BJ (cell line): ENCODE measurements around the gene SRGAP1. TPM values are rescaled to one million over a fixed set of nuclear protein-coding genes. Genes with fewer than 3 reads are reported as not detected.

Source experiments
- CTCF ChIA-PET: fragments of 350-600 bp; formaldehyde crosslinking; extraction: SDS; loops from one replicate; lab custom pipeline; 2021; ENCODE audit warnings: antibody characterized with exemption, inconsistent platforms; lab: Yijun Ruan, JAX
- POLR2A ChIA-PET: fragments of 300-600 bp; sonication (Branson Sonifier 250); formaldehyde crosslinking; extraction: SDS; loops from one replicate; lab custom pipeline; 2021; ENCODE audit warnings: antibody characterized with exemption; lab: Charles Lee
- DNase-seq: peaks from one replicate; pipeline ENCODE4 v3.0.0-alpha.2; 2011; ENCODE audit warnings: low read depth
- H3K27me3 ChIP-seq: 2 replicates; pipeline ENCODE4 v1.6.0; 2011; ENCODE audit warnings: low read length; ENCODE audit not compliant: control insufficient read depth, insufficient read depth
- H3K36me3 ChIP-seq: 2 replicates; pipeline ENCODE4 v1.5.1; 2011; ENCODE audit warnings: low read length; ENCODE audit not compliant: control insufficient read depth, insufficient read depth
- H3K4me3 ChIP-seq: 2 replicates; pipeline ENCODE4 v1.5.1; 2011; ENCODE audit warnings: low read depth, mild to moderate bottlenecking, control low read depth, low read length
- polyA plus RNA-seq: library from polyadenylated mRNA; depleted of rRNA; stranded (reverse); fragments of >200 nt; gene quantifications from 2 replicates; pipeline ENCODE4 v1.2.3, GENCODE V29; 2011
- TF ChIP-seq, protein P1 (sequence below): IDR thresholded peaks from 2 replicates; pipeline ENCODE4 v1.5.1; 2011; ENCODE audit warnings: low read depth, mild to moderate bottlenecking, control low read depth, inconsistent platforms, low read length, moderate library complexity; ENCODE audit not compliant: insufficient read depth

SRGAP1 gene
- polyA plus RNA-seq, 1 experiment = 15.7 TPM

- POLR2A ChIA-PET = interaction anchor here (0.6 kb wide), 1 partner anchor 1077 kb away, joined by 4 read pairs; no protein-coding TSS in a partner anchor
Observed at GRCh38 chr12:63846238-63846967, 1.9 kb downstream of the SRGAP1 start.

GRCh38 chr12:63848450-63848849 lies 4.0 kb downstream of the SRGAP1 start:
- DNase-seq = no peak
- H3K36me3 ChIP-seq = no peaks in the 10 kb centered on the region
- TF ChIP-seq, protein P1, sequence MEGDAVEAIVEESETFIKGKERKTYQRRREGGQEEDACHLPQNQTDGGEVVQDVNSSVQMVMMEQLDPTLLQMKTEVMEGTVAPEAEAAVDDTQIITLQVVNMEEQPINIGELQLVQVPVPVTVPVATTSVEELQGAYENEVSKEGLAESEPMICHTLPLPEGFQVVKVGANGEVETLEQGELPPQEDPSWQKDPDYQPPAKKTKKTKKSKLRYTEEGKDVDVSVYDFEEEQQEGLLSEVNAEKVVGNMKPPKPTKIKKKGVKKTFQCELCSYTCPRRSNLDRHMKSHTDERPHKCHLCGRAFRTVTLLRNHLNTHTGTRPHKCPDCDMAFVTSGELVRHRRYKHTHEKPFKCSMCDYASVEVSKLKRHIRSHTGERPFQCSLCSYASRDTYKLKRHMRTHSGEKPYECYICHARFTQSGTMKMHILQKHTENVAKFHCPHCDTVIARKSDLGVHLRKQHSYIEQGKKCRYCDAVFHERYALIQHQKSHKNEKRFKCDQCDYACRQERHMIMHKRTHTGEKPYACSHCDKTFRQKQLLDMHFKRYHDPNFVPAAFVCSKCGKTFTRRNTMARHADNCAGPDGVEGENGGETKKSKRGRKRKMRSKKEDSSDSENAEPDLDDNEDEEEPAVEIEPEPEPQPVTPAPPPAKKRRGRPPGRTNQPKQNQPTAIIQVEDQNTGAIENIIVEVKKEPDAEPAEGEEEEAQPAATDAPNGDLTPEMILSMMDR = no peak
- no peak overlapping the region for H3K4me3 ChIP-seq
- H3K27me3 ChIP-seq = no peaks in the 10 kb centered on the region
- POLR2A ChIA-PET = no interaction called here
- CTCF ChIA-PET = no interaction called here

More at GRCh38 chr12:63846238-63846967, 1.9 kb downstream of the SRGAP1 start:
- Histone ChIP-seq H3K4me3 (peak overlapping the region; percentile 93), H3K27me3 (no peaks in the 10 kb centered on the region), H3K36me3 (no peaks in the 10 kb centered on the region)
- no peak for DNase-seq
- CTCF ChIA-PET = interaction anchor here (0.8 to 4.0 kb wide), 2 partner anchors 156 to 409 kb away, joined by 3 to 42 read pairs; no protein-coding TSS in a partner anchor
- TF ChIP-seq, protein P1 = no peak

- TF ChIP-seq, protein P1 = no peak
- ChIA-PET CTCF (interaction anchor here (1.3 kb wide), 1 partner anchor 332 kb away, joined by 4 read pairs; no protein-coding TSS in a partner anchor), POLR2A (no interaction called here)
- Histone ChIP-seq H3K36me3 (no peaks in the 10 kb centered on the region), H3K27me3 (no peaks in the 10 kb centered on the region), H3K4me3 (no peak overlapping the region)
- no peak for DNase-seq
Observed at GRCh38 chr12:63849106-63849620, 4.7 kb downstream of the SRGAP1 start.

DNA sequence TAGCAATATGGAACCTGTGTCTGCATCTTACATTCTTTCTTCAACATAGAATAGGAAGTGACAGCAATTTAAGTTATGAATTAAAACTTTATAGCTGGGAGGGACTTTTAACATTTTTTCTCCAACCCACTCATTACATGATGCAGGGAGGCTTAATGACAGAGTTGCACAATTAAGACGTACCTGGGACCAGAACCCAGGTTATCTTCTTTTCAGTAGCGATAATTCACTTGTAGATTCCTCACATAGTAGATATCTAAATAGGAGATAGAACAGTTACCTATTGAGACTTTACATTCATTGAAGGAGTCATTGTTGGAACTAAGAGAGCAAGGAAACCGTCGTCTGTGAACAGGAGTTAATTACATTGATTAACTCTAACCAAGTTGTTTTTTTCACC lies 5.1 kb downstream of the SRGAP1 start:
- no peak for DNase-seq
- Histone ChIP-seq H3K36me3 (no peaks in the 10 kb centered on the region), H3K4me3 (no peak overlapping the region), H3K27me3 (no peaks in the 10 kb centered on the region)
- ChIA-PET CTCF (interaction anchor here (1.0 to 1.3 kb wide), 3 partner anchors 13 to 336 kb away, joined by 3 to 4 read pairs (median 4); no protein-coding TSS in a partner anchor), POLR2A (no interaction called here)
- TF ChIP-seq, protein P1 = no peak

- Histone ChIP-seq H3K4me3 (no peak overlapping the region), H3K27me3 (no peaks in the 10 kb centered on the region), H3K36me3 (no peaks in the 10 kb centered on the region)
- POLR2A ChIA-PET = no interaction called here
- CTCF ChIA-PET = interaction anchor here (0.6 to 2.7 kb wide), 3 partner anchors 10 to 351 kb away, joined by 3 to 10 read pairs (median 3); partner anchors contain the start of gene SRGAP1
- no peak for DNase-seq
- TF ChIP-seq, protein P1 = no peak
Observed at GRCh38 chr12:63853978-63854377, 9.5 kb downstream of the SRGAP1 start.
